HepG2 (cell line): ENCODE measurements around the gene AFTPH. TPM values are rescaled to one million over a fixed set of nuclear protein-coding genes. Genes with fewer than 3 reads are reported as not detected.
A peak's percentile ranks its signal among the peaks of the same experiment; 100 is the strongest.

Experiments used
- ATAC-seq: fragments of 200-7000 bp; cut with Tn5 transposase; 3 replicates; pipeline ENCODE4 v1.9.1; 2020; ENCODE audit warnings: mild to moderate bottlenecking, moderate library complexity
- BruUV-seq: library from RNA; stranded (reverse); fragments of 400-500 nt; replicated peaks from 2 replicates; lab custom pipeline; 2021; lab: Mats Ljungman, UMichigan
- CTCF ChIA-PET: fragments of 300-600 bp; formaldehyde crosslinking; extraction: SDS; loops from one replicate; lab custom pipeline; 2021; ENCODE audit warnings: low total read pairs, inconsistent platforms, low intra/inter-chr PET ratio; lab: Yijun Ruan, JAX
- POLR2A ChIA-PET: fragments of 350-600 bp; sonication (Branson Sonifier 250); formaldehyde crosslinking; loops from one replicate; lab custom pipeline; 2020; ENCODE audit warnings: antibody characterized with exemption, inconsistent platforms; lab: Yijun Ruan, JAX
- DNase-seq: peaks from one replicate; pipeline ENCODE4 v3.0.0-alpha.2; 2015; ENCODE audit warnings: low spot score
- FAIRE-seq: peaks from 3 replicates; lab custom pipeline; 2011; peaks lifted over from hg19 to GRCh38; lab: Jason Lieb, UNC
- H2AFZ ChIP-seq: one replicate; pipeline ENCODE4 v1.6.1; 2011; ENCODE audit warnings: low read length, inconsistent platforms
- H3K27ac ChIP-seq: fragments of 300-600 bp; 3 replicates; pipeline ENCODE4 v1.8.0; 2011; ENCODE audit warnings: mixed run types, mild to moderate bottlenecking, mixed read lengths, low read length, inconsistent platforms; ENCODE audit not compliant: insufficient read depth; ENCODE audit errors: extremely low read length
- H3K27me3 ChIP-seq, 2 experiments: fragments of 200-600 bp in 1 of 2; 2 replicates in 1 of 2; 3 replicates in 1 of 2; pipeline versions ENCODE4 v1.6.0 to v1.8.0; 2011; ENCODE audit warnings: low read length in 2 of 2, mild to moderate bottlenecking in 2 of 2, moderate library complexity in 2 of 2, inconsistent platforms in 1 of 2; ENCODE audit not compliant: insufficient read depth in 2 of 2, control insufficient read depth in 1 of 2
- H3K36me3 ChIP-seq, 2 experiments: fragments of 200-600 bp in 1 of 2; replicated peaks in 1 of 2; 2 replicates in 1 of 2; 3 replicates in 1 of 2; pipeline versions ENCODE4 v1.5.1 to v1.8.0; 2011; ENCODE audit warnings: low read length in 2 of 2, inconsistent platforms in 1 of 2; ENCODE audit not compliant: insufficient read depth in 2 of 2, control insufficient read depth in 1 of 2
- H3K4me1 ChIP-seq: 2 replicates; pipeline ENCODE4 v1.5.1; 2012; ENCODE audit warnings: low read length, inconsistent platforms; ENCODE audit not compliant: insufficient read depth
- H3K4me2 ChIP-seq: 2 replicates; pipeline ENCODE4 v1.6.0; 2011; ENCODE audit warnings: low read depth, low read length, inconsistent platforms
- H3K4me3 ChIP-seq, 3 experiments: fragments of 200-600 bp in 1 of 3; sonication (generic), shearing (Covaris generic) in 1 of 3; replicated peaks in 1 of 3; 2 replicates each; pipeline ENCODE4 v1.5.1; 2011 to 2016; ENCODE audit warnings: low read length in 3 of 3, inconsistent platforms in 2 of 3, low read depth in 2 of 3, mild to moderate bottlenecking in 2 of 3, control low read depth in 1 of 3, mixed read lengths in 1 of 3; ENCODE audit not compliant: insufficient read depth in 1 of 3
- H3K79me2 ChIP-seq: one replicate; pipeline ENCODE4 v1.6.1; 2011; ENCODE audit warnings: low read length, inconsistent platforms; ENCODE audit not compliant: insufficient read depth
- H3K9ac ChIP-seq: 2 replicates; pipeline ENCODE4 v1.6.0; 2011; ENCODE audit warnings: mild to moderate bottlenecking, low read depth, low read length, inconsistent platforms; ENCODE audit not compliant: insufficient read depth
- H3K9me3 ChIP-seq: 2 replicates; pipeline ENCODE4 v1.5.1; 2012; ENCODE audit warnings: mild to moderate bottlenecking, low read length
- H4K20me1 ChIP-seq: 2 replicates; pipeline ENCODE4 v1.6.0; 2011; ENCODE audit warnings: inconsistent platforms, mild to moderate bottlenecking, low read length, moderate library complexity; ENCODE audit not compliant: insufficient read depth
- FOXC1 ChIP-seq: sonication (generic); formaldehyde crosslinking; IDR thresholded peaks from 2 replicates; pipeline ENCODE4 v1.8.0; 2022; ENCODE audit warnings: mild to moderate bottlenecking, missing genetic modification reagents, borderline replicate concordance
- FOXO4 ChIP-seq: sonication (generic); formaldehyde crosslinking; conservative IDR thresholded peaks from 2 replicates; pipeline ENCODE4 v1.8.1; 2023; ENCODE audit warnings: missing genetic modification reagents
- LCORL ChIP-seq, 2 experiments: fragments of 450-650 bp in 1 of 2; sonication (generic) in 1 of 2; formaldehyde crosslinking in 1 of 2; IDR thresholded peaks; 2 replicates each; pipeline versions ENCODE4 v1.5.0 to v1.6.1; 2017 to 2020; ENCODE audit warnings: antibody characterized with exemption in 1 of 2, missing genetic modification reagents in 1 of 2
- ZNF251 ChIP-seq: sonication (generic); formaldehyde crosslinking; IDR thresholded peaks from 2 replicates; pipeline ENCODE4 v1.9.0; 2021; ENCODE audit warnings: mild to moderate bottlenecking, missing genetic modification reagents
- ZNF629 ChIP-seq: sonication (generic); formaldehyde crosslinking; conservative IDR thresholded peaks from 2 replicates; pipeline ENCODE4 v1.5.0; 2020; ENCODE audit warnings: missing genetic modification reagents
- WGBS: methylation state at CpG from one replicate; pipeline ENCODE4 v1.1.6; 2017; ENCODE audit warnings: low lambda C conversion rate; 5-methylcytosine and 5-hydroxymethylcytosine counted together
- in situ Hi-C: cut with HindIII; loops from 2 replicates; pipeline ENCODE4 v1.10.0; 2017; ENCODE audit warnings: low pct_unique_long_range_greater_than_20kb; ENCODE audit not compliant: extremely low pct_ligation_motif_present
- intact Hi-C: fragments of 100-400 bp; cut with micrococcal nuclease; formaldehyde crosslinking; loops from one replicate; pipeline ENCODE4 v1.10.0; 2022; ENCODE audit not compliant: unreplicated experiment
- polyA plus RNA-seq, 8 experiments: library from polyadenylated mRNA; depleted of rRNA in 3 of 8; stranded (reverse) in 7 of 8; unstranded in 1 of 8; fragments of >200 nt; fragmentation: Illumina TruSeq in 4 of 8; extraction: Trizol in 4 of 8; gene quantifications; 2 replicates each; pipeline versions ENCODE4 v1.2.1 to v1.2.3, GENCODE V29; 2011 to 2016; ENCODE audit warnings: low read depth in 4 of 8, missing spikeins in 1 of 8, mixed read lengths in 1 of 8; ENCODE audit not compliant: insufficient read depth in 1 of 8
- total RNA-seq, 5 experiments: library from RNA; depleted of rRNA; stranded (reverse); fragments of >200 nt; fragmentation: Illumina TruSeq; extraction: Trizol; gene quantifications; 2 replicates each; pipeline ENCODE4 v1.2.3, GENCODE V29; 2016; ENCODE audit warnings: low read depth in 1 of 5

The AFTPH gene
- total and polyA plus RNA-seq, 2 of the 13 experiments (the other 11 are each of a cell fraction or from before 2014, with no cell fraction given) = 27.5 to 36.8 TPM

DNA sequence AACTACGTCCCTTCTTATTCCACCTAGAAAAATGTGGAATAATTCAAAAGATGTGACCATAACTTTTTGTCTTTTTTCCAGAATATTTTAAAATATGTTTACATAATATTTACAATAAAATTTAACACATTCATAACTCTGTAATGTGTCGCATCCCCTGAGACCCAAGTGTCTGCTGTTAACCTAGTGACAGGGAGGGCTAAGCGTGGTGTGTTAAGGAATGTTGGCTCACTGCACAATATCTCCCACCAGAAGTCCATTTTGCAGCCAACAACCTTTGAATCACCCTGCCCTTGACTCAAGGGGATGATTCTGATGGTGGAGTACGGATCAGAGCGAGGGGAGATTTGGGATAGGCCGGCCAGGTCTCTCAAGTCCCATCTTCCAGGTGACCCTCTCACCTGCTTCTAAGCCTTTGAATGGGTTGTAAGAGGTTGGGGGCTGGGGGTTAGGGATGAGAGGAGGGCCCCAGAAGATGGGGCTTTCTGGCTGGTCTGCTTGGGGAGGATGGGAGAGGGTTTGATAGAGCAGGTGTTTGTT lies 86.3 kb downstream of the AFTPH start:
- H3K4me3 ChIP-seq = no peak overlapping the region
- no peak overlapping the region for H2AFZ ChIP-seq
- H3K27me3 ChIP-seq = no peaks in the 10 kb centered on the region
- H4K20me1 ChIP-seq = no peaks in the 10 kb centered on the region
- in situ Hi-C loops = loop anchor here (25.0 kb wide), 1 partner anchor 952 kb away; no protein-coding TSS in a partner anchor
- no peaks in the 10 kb centered on the region for H3K79me2 ChIP-seq
- no peaks in the 10 kb centered on the region for H3K9me3 ChIP-seq
- intact Hi-C loops = no loop called here
- H3K4me1 ChIP-seq = peaks cover 33% of the 10 kb centered on the region
- no peak overlapping the region for H3K9ac ChIP-seq
- ChIA-PET POLR2A (no interaction called here), CTCF (no interaction called here)
- no peak for ATAC-seq
- no peak overlapping the region for H3K27ac ChIP-seq
- H3K4me2 ChIP-seq = no peak overlapping the region
- DNase-seq = no peak
- TF ChIP-seq ZNF251 (no peak), FOXC1 (CRISPR knock-in tag) (no peak), FOXO4 (CRISPR knock-in tag) (no peak)
- BruUV-seq = no TSS peak
- 83% methylated on average over 6 of the region's 6 CpGs for WGBS
- no peak for FAIRE-seq
- no peaks in the 10 kb centered on the region for H3K36me3 ChIP-seq

DNA sequence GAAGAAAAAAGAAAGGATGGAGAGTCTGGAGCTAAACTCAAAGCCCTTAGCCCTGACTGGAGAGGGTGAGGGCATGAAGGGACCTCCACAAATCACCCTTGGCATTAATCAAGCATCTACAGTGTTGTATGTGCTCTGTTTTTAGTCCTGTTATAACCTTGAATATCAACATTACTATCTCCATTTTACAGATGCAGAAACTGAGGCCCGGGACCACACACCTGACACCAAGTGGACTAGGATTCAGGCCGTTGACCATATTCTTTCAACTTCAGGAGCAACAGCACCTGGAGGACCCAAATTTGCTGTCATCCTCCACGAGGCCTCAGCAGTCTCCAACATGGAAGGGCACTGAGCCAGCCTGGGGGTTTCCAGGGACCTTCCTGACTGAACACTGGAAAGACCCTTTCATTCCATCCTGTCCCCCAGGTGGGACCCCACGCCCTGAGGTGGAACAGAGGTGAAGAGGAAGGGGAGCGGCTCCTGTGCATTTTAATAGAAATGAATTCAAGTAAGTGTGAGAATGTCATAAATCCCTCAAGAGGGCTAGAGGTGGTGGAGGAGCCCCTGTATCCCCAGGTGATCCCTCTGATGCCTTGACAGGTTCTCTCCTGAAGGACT lies 88.6 kb downstream of the AFTPH start:
- CTCF ChIA-PET = no interaction called here
- FAIRE-seq = no peak
- no TSS peak for BruUV-seq
- Histone ChIP-seq H3K27ac (no peak overlapping the region), H2AFZ (no peak overlapping the region), H3K79me2 (no peaks in the 10 kb centered on the region), H3K4me1 (peaks cover 15% of the 10 kb centered on the region), H3K27me3 (no peaks in the 10 kb centered on the region; a peak in 2 of 5 replicates)
- DNase-seq = no peak
- TF ChIP-seq LCORL (IDR thresholded peaks at IDR 0.05) = no peak
- TF ChIP-seq LCORL (CRISPR knock-in tag; IDR thresholded peaks at IDR 0.05) = no peak
- peak; percentile 62 for TF ChIP-seq ZNF629 (CRISPR knock-in tag)
- TF ChIP-seq, all 625 proteins: peak for 1
- intact Hi-C loops = no loop called here
- in situ Hi-C loops = loop anchor here (25.0 kb wide), 1 partner anchor 950 kb away; no protein-coding TSS in a partner anchor
- no peak for ATAC-seq
- Histone ChIP-seq H3K9me3 (no peaks in the 10 kb centered on the region), H3K4me2 (no peak overlapping the region), H3K36me3 (no peaks in the 10 kb centered on the region), H3K4me3 (no peak overlapping the region), H3K9ac (no peak overlapping the region), H4K20me1 (no peaks in the 10 kb centered on the region)
- WGBS = 34% methylated on average over 5 of the region's 5 CpGs
- POLR2A ChIA-PET = no interaction called here
